Natural killer cell (primary cell): ENCODE results near the gene TCERG1L. TPM values are rescaled to one million over a fixed set of nuclear protein-coding genes. Genes with fewer than 3 reads are reported as not detected.

ENCODE experiments used
- ATAC-seq, 3 donors: fragments of 150-1000 bp in 2 of 3; fragments of 200-7000 bp in 1 of 3; cut with Tn5 transposase; 1 replicate in 1 of 3; 2 replicates in 2 of 3; pipeline ENCODE4 v1.10.0; 2021; ENCODE audit warnings: mild to moderate bottlenecking in 2 of 3, moderate library complexity in 2 of 3
- DNase-seq, 2 donors: peaks; one replicate each; pipeline versions ENCODE4 v3.0.0 to v3.0.0-alpha.2; 2013 to 2021; ENCODE audit warnings: mixed read lengths in 1 of 2
- H3K27ac ChIP-seq: one replicate; pipeline ENCODE4 v1.5.1; 2013; ENCODE audit warnings: mild to moderate bottlenecking, low read length
- H3K27me3 ChIP-seq: one replicate; pipeline ENCODE4 v1.6.1; 2013; ENCODE audit warnings: low read length; ENCODE audit not compliant: control insufficient read depth, insufficient read depth
- H3K36me3 ChIP-seq: one replicate; pipeline ENCODE4 v1.6.1; 2013; ENCODE audit warnings: low read length; ENCODE audit not compliant: control insufficient read depth, insufficient read depth
- H3K4me1 ChIP-seq: one replicate; pipeline ENCODE4 v1.6.1; 2013; ENCODE audit warnings: low read length; ENCODE audit not compliant: control insufficient read depth, insufficient read depth
- H3K4me3 ChIP-seq: one replicate; pipeline ENCODE4 v1.5.1; 2013; ENCODE audit warnings: low read length
- H3K9me3 ChIP-seq: one replicate; pipeline ENCODE4 v1.6.1; 2013; ENCODE audit warnings: low read length; ENCODE audit not compliant: control insufficient read depth, insufficient read depth
- H3K27ac Mint-ChIP-seq, 2 donors: one replicate each; pipeline ENCODE4 v1.8.0; 2022; ENCODE audit warnings: mild to moderate bottlenecking in 2 of 2, mixed read lengths in 2 of 2, moderate library complexity in 1 of 2
- H3K27me3 Mint-ChIP-seq, 2 donors: one replicate each; pipeline ENCODE4 v1.8.0; 2022; ENCODE audit warnings: low read depth in 2 of 2, mixed read lengths in 2 of 2
- H3K36me3 Mint-ChIP-seq: one replicate; pipeline ENCODE4 v1.8.0; 2022; ENCODE audit warnings: mixed read lengths
- H3K4me1 Mint-ChIP-seq, 2 donors: one replicate each; pipeline ENCODE4 v1.8.0; 2022; ENCODE audit warnings: mixed read lengths in 2 of 2
- H3K4me3 Mint-ChIP-seq: one replicate; pipeline ENCODE4 v1.8.0; 2022; ENCODE audit warnings: mild to moderate bottlenecking, moderate library complexity, mixed read lengths
- H3K9me3 Mint-ChIP-seq, 2 donors: one replicate each; pipeline ENCODE4 v1.8.0; 2022; ENCODE audit warnings: mixed read lengths in 2 of 2
- CTCF ChIP-seq: fragments of 200-600 bp; IDR thresholded peaks from one replicate; pipeline ENCODE4 v1.8.0; 2022; ENCODE audit warnings: antibody characterized with exemption
- WGBS: methylation state at CpG from one replicate; pipeline ENCODE4 v1.1.7; 2013; ENCODE audit warnings: missing lambda C conversion rate; ENCODE audit not compliant: insufficient coverage; 5-methylcytosine and 5-hydroxymethylcytosine counted together
- intact Hi-C: fragments of 100-400 bp; cut with micrococcal nuclease; formaldehyde crosslinking; loops from one replicate; pipeline ENCODE4 v1.14.2; 2022
- total RNA-seq, 4 donors: library from RNA; stranded (reverse); fragments of 120-200 nt in 1 of 4; gene quantifications; one replicate each; pipeline versions ENCODE4 v1.2.3 to v1.2.4, GENCODE V29; 2013 to 2022

TCERG1L gene
- total RNA-seq, 3 donors from 2014 or later (not counting 1 experiment from before 2014, with no cell fraction given): 0.48 TPM; not detected in 2

DNA sequence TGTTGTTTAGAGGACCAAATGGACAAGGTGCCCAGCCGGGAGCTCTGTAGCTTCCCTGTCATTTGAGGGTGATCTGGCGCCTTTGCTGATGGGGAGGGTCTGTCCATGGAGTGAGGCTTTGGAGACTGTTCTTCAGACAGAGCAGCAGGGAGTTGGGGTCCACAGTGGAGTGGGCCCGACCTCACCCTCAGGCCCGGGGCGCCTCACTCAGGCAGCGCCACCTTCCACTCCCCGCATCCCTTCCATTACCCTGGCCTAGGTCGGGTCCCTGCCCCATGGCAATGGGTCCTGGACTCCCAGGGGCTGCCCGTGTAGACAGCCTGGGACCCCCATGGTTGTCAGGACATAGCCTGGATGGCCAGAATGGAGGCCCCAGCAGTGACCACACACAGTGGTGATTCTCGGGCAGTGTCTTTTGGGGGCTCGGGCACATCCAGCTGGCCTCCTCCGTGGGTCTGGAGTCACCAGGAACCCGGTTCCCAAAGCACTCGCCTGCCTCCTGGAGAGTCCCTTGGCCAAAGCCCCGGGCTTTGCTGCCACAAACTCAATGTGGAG lies 38.5 kb downstream of the TCERG1L start:
- H3K36me3 Mint-ChIP-seq: no peaks in the 10 kb centered on the region
- no peak for TF ChIP-seq CTCF
- no peaks in the 10 kb centered on the region for H3K27me3 ChIP-seq
- H3K27me3 Mint-ChIP-seq: no peaks in the 10 kb centered on the region
- no peak overlapping the region for H3K27ac ChIP-seq
- H3K4me1 Mint-ChIP-seq: no peaks in the 10 kb centered on the region
- WGBS: 85% methylated on average over 15 of the region's 15 CpGs
- intact Hi-C loops: no loop called here
- no peak for ATAC-seq
- H3K4me1 ChIP-seq: no peaks in the 10 kb centered on the region
- no peak overlapping the region for H3K4me3 Mint-ChIP-seq
- H3K9me3 Mint-ChIP-seq: no peaks in the 10 kb centered on the region
- H3K9me3 ChIP-seq: no peaks in the 10 kb centered on the region
- no peak overlapping the region for H3K27ac Mint-ChIP-seq
- H3K4me3 ChIP-seq: no peak overlapping the region
- H3K36me3 ChIP-seq: no peaks in the 10 kb centered on the region
- DNase-seq: no peak

GRCh38 chr10:131271966-131272365 lies 39.6 kb downstream of the TCERG1L start:
- Histone ChIP-seq H3K36me3 (no peaks in the 10 kb centered on the region), H3K4me1 (no peaks in the 10 kb centered on the region), H3K27me3 (no peaks in the 10 kb centered on the region), H3K4me3 (no peak overlapping the region), H3K9me3 (no peaks in the 10 kb centered on the region), H3K27ac (no peak overlapping the region)
- H3K27me3 Mint-ChIP-seq: no peaks in the 10 kb centered on the region
- H3K4me3 Mint-ChIP-seq: no peak overlapping the region
- no peak for ATAC-seq
- 89% methylated on average over 12 of the region's 12 CpGs for WGBS
- no peak for TF ChIP-seq CTCF
- no peak for DNase-seq
- no peaks in the 10 kb centered on the region for H3K9me3 Mint-ChIP-seq
- no peaks in the 10 kb centered on the region for H3K4me1 Mint-ChIP-seq
- intact Hi-C loops: no loop called here
- H3K27ac Mint-ChIP-seq: no peak overlapping the region
- no peaks in the 10 kb centered on the region for H3K36me3 Mint-ChIP-seq

- no peak for DNase-seq
- Histone ChIP-seq H3K9me3 (no peaks in the 10 kb centered on the region), H3K27ac (no peak overlapping the region), H3K4me3 (no peak overlapping the region), H3K4me1 (no peaks in the 10 kb centered on the region), H3K36me3 (no peaks in the 10 kb centered on the region), H3K27me3 (no peaks in the 10 kb centered on the region)
- H3K36me3 Mint-ChIP-seq: no peaks in the 10 kb centered on the region
- no peak overlapping the region for H3K27ac Mint-ChIP-seq
- no peaks in the 10 kb centered on the region for H3K27me3 Mint-ChIP-seq
- no peak overlapping the region for H3K4me3 Mint-ChIP-seq
- H3K9me3 Mint-ChIP-seq: no peaks in the 10 kb centered on the region
- intact Hi-C loops: no loop called here
- WGBS: 84% methylated on average over 13 of the region's 13 CpGs
- no peaks in the 10 kb centered on the region for H3K4me1 Mint-ChIP-seq
- no peak for TF ChIP-seq CTCF
- no peak for ATAC-seq
These were observed 40.2 kb downstream of the TCERG1L start for GRCh38 chr10:131271195-131271880.
